HEK293 (cell line): ENCODE measurements around the gene UTP15.

Experiments used
- CTCF ChIP-seq: fragments of 450-650 bp; formaldehyde crosslinking; IDR thresholded peaks from 2 replicates; pipeline ENCODE4 v1.5.1; 2016; ENCODE audit warnings: missing biosample characterization, missing genetic modification characterization
- MYNN ChIP-seq: fragments of 450-650 bp; formaldehyde crosslinking; IDR thresholded peaks from 2 replicates; pipeline ENCODE4 v1.5.1; 2016; ENCODE audit warnings: missing biosample characterization, missing genetic modification characterization, borderline replicate concordance
- TCF7L2 ChIP-seq: IDR thresholded peaks from 2 replicates; pipeline ENCODE4 v1.6.1; 2011; ENCODE audit warnings: low read depth, mild to moderate bottlenecking, inconsistent platforms, low read length, moderate library complexity, borderline replicate concordance
- ZBTB49 ChIP-seq: fragments of 450-650 bp; formaldehyde crosslinking; IDR thresholded peaks from 2 replicates; pipeline ENCODE4 v1.5.1; 2016; ENCODE audit warnings: missing biosample characterization, missing genetic modification characterization, low read depth
- ZNF202 ChIP-seq: fragments of 450-650 bp; formaldehyde crosslinking; IDR thresholded peaks from 2 replicates; pipeline ENCODE4 v1.5.1; 2016; ENCODE audit warnings: missing biosample characterization, missing genetic modification characterization, borderline replicate concordance
- ZNF548 ChIP-seq: fragments of 450-650 bp; formaldehyde crosslinking; IDR thresholded peaks from 2 replicates; pipeline ENCODE4 v1.5.1; 2016; ENCODE audit warnings: missing biosample characterization, missing genetic modification characterization
- ZNF580 ChIP-seq: fragments of 450-650 bp; formaldehyde crosslinking; IDR thresholded peaks from 2 replicates; pipeline ENCODE4 v1.5.1; 2016; ENCODE audit warnings: missing biosample characterization, missing genetic modification characterization

- TF ChIP-seq TCF7L2: no peak
- TF ChIP-seq CTCF (tag by site-specific recombination): no peak
- no peak for TF ChIP-seq ZBTB49
- TF ChIP-seq MYNN (tag by site-specific recombination): no peak
- no peak for TF ChIP-seq ZNF548 (tag by site-specific recombination)
- no peak for TF ChIP-seq ZNF202 (tag by site-specific recombination)
- TF ChIP-seq ZNF580: no peak
Measured at GRCh38 chr5:73599380-73599779, 33.8 kb downstream of the UTP15 start.
